Right atrium auricular region (tissue), 2 donors: ENCODE data around the gene ADD1. TPM values are rescaled to one million over a fixed set of nuclear protein-coding genes. Genes with fewer than 3 reads are reported as not detected.

Experiments used
- DNase-seq: peaks from one replicate; pipeline ENCODE4 v3.0.0-alpha.2; 2019; ENCODE audit warnings: low spot score
- H3K27ac ChIP-seq, 2 donors: fragments of 200-600 bp; sonication (generic); 1 replicate in 1 of 2; 2 replicates in 1 of 2; pipeline ENCODE4 v1.5.1; 2016 to 2019
- H3K27me3 ChIP-seq, 2 donors: fragments of 200-600 bp; sonication (generic); one replicate each; pipeline versions ENCODE4 v1.5.1 to v1.6.0; 2017 to 2019
- H3K36me3 ChIP-seq: fragments of 200-600 bp; sonication (generic); one replicate; pipeline ENCODE4 v1.5.1; 2016
- H3K4me1 ChIP-seq, 2 donors: fragments of 200-600 bp; sonication (generic); one replicate each; pipeline versions ENCODE4 v1.5.1 to v1.6.0; 2017 to 2019
- H3K4me3 ChIP-seq, 2 donors: fragments of 200-600 bp; sonication (generic); 1 replicate in 1 of 2; 2 replicates in 1 of 2; pipeline ENCODE4 v1.5.1; 2017 to 2019; ENCODE audit warnings: mild to moderate bottlenecking in 1 of 2, moderate library complexity in 1 of 2
- H3K9me3 ChIP-seq, 2 donors: fragments of 200-600 bp; sonication (generic); one replicate each; pipeline ENCODE4 v1.5.1; 2019
- total RNA-seq, 2 donors: library from RNA; depleted of rRNA; stranded (reverse); fragments of >200 nt; gene quantifications; one replicate each; pipeline ENCODE4 v1.1.0, GENCODE V29; 2016
- TF ChIP-seq, protein P1 (sequence below), 2 donors: fragments of 200-600 bp; sonication (generic); IDR thresholded peaks; one replicate each; pipeline ENCODE4 v1.5.1; 2019; ENCODE audit warnings: antibody characterized with exemption in 2 of 2

ADD1 gene
- total RNA-seq, 2 donors from 2014 or later, result 171 to 196 TPM

DNA sequence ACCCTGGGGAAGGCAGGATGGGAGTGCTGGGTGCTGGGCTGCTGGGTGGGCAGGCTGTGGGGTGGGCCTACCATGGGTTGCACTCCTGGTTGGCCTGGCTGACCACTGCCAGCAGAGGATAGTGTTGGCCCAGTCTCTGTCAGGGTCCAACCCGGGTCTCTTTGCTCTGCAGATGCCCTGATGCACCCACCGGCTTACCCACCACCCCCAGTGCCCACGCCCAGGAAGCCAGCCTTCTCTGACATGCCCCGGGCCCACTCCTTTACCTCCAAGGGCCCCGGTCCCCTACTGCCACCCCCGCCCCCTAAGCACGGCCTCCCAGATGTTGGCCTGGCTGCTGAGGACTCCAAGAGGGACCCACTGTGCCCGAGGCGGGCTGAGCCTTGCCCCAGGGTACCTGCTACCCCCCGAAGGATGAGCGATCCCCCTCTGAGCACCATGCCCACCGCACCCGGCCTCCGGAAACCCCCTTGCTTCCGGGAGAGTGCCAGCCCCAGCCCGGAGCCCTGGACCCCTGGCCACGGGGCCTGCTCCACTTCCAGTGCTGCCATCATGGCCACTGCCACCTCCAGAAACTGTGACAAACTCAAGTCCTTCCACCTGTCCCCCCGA lies 14.2 kb upstream of the ADD1 start:
- H3K36me3 ChIP-seq, result peaks cover 76% of the 10 kb centered on the region
- no peak for DNase-seq
- no peaks in the 10 kb centered on the region for H3K9me3 ChIP-seq

GRCh38 chr4:2829933-2830451 lies 13.7 kb upstream of the ADD1 start:
- Histone ChIP-seq H3K27ac (no peak overlapping the region), H3K27me3 (no peaks in the 10 kb centered on the region), H3K4me3 (no peak overlapping the region), H3K36me3 (peaks cover 71% of the 10 kb centered on the region), H3K4me1 (peaks cover 0 to 5% of the 10 kb centered on the region in 2 donors), H3K9me3 (no peaks in the 10 kb centered on the region)
- TF ChIP-seq, protein P1, sequence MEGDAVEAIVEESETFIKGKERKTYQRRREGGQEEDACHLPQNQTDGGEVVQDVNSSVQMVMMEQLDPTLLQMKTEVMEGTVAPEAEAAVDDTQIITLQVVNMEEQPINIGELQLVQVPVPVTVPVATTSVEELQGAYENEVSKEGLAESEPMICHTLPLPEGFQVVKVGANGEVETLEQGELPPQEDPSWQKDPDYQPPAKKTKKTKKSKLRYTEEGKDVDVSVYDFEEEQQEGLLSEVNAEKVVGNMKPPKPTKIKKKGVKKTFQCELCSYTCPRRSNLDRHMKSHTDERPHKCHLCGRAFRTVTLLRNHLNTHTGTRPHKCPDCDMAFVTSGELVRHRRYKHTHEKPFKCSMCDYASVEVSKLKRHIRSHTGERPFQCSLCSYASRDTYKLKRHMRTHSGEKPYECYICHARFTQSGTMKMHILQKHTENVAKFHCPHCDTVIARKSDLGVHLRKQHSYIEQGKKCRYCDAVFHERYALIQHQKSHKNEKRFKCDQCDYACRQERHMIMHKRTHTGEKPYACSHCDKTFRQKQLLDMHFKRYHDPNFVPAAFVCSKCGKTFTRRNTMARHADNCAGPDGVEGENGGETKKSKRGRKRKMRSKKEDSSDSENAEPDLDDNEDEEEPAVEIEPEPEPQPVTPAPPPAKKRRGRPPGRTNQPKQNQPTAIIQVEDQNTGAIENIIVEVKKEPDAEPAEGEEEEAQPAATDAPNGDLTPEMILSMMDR (IDR thresholded peaks at IDR 0.05), result no peak
- DNase-seq, result no peak

More for the DNA sequence above, 14.2 kb upstream of the ADD1 start:
- Histone ChIP-seq H3K4me1 (peaks cover 0 to 5% of the 10 kb centered on the region in 2 donors), H3K27ac (no peak overlapping the region), H3K4me3 (no peak overlapping the region), H3K27me3 (no peaks in the 10 kb centered on the region)
- TF ChIP-seq, protein P1 (IDR thresholded peaks at IDR 0.05), result no peak

- TF ChIP-seq, protein P1 (IDR thresholded peaks at IDR 0.05), result no peak
- H3K4me3 ChIP-seq, result no peak overlapping the region
- H3K27ac ChIP-seq, result no peak overlapping the region
These were observed 12.7 kb upstream of the ADD1 start for GRCh38 chr4:2830632-2831610.

GRCh38 chr4:2831611-2832308 lies 11.9 kb upstream of the ADD1 start:
- peaks cover 0 to 5% of the 10 kb centered on the region in 2 donors for H3K4me1 ChIP-seq
- H3K36me3 ChIP-seq, result peaks cover 62% of the 10 kb centered on the region
- H3K4me3 ChIP-seq, result no peak overlapping the region
- H3K27ac ChIP-seq, result no peak overlapping the region
- H3K9me3 ChIP-seq, result no peaks in the 10 kb centered on the region
- DNase-seq, result no peak
- TF ChIP-seq, protein P1 (IDR thresholded peaks at IDR 0.05), result no peak
- H3K27me3 ChIP-seq, result no peaks in the 10 kb centered on the region

More at GRCh38 chr4:2830632-2831610, 12.7 kb upstream of the ADD1 start:
- no peaks in the 10 kb centered on the region for H3K4me1 ChIP-seq
- DNase-seq, result no peak
- H3K36me3 ChIP-seq, result peaks cover 63% of the 10 kb centered on the region
- H3K27me3 ChIP-seq, result no peaks in the 10 kb centered on the region
- H3K9me3 ChIP-seq, result no peaks in the 10 kb centered on the region

DNA sequence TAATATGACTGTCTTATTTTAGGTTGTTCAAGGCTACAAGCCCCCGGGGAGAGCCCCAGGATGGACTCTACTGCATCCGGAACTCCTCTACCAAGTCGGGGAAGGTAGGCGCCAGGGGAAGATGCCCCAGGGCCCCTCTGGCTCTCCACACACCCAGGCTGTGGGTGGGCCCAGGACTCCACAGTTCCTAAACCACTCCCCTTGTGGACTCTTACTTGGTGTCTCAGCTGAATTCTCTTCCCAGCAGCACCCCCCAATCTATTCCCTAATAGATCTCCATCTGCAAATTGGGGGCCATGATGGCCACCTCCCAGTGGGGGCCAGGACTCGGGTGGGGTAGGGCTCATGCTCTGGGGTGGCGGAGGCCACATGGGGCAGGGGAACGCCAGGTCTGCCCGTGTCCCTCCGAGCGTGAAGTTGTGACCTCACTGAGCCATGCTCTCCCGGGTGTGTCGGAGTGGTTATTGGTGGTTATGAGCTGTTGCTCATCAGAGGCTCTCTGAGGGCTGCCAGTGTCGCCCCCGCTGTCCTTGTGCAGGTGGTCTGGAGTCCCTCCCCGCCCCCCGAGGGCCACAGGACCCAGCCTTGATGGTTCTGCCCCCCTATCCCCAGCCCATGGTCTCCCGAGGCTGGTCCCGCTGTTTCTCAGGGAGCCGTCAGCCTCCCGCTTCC lies 11.2 kb upstream of the ADD1 start:
- DNase-seq, result no peak

More for the DNA sequence above, 11.2 kb upstream of the ADD1 start:
- Histone ChIP-seq H3K4me3 (no peak overlapping the region), H3K27ac (no peak overlapping the region), H3K4me1 (peaks cover 0 to 12% of the 10 kb centered on the region in 2 donors), H3K9me3 (no peaks in the 10 kb centered on the region), H3K36me3 (peaks cover 57% of the 10 kb centered on the region), H3K27me3 (no peaks in the 10 kb centered on the region)
- TF ChIP-seq, protein P1 (IDR thresholded peaks at IDR 0.05), result no peak
